Spleen (tissue), 7 donors: ENCODE measurements around the gene IL15.

Experiments
- POLR2A ChIP-seq, 3 donors: fragments of 450-650 bp; IDR thresholded peaks; one replicate each; pipeline ENCODE4 v1.5.1; 2017; ENCODE audit warnings: antibody characterized with exemption in 3 of 3, mild to moderate bottlenecking in 1 of 3
- TF ChIP-seq, protein P1 (sequence below), 11 experiments: fragments of 200-600 bp in 7 of 11; fragments of 450-650 bp in 4 of 11; sonication (generic) in 4 of 11; IDR thresholded peaks in 8 of 11; conservative IDR thresholded peaks in 3 of 11; 1 replicate in 7 of 11; 2 replicates in 4 of 11; pipeline versions ENCODE4 v1.4.0 to v1.8.0; 2016 to 2021; ENCODE audit warnings: antibody characterized with exemption in 11 of 11, inconsistent platforms in 4 of 11, mild to moderate bottlenecking in 1 of 11
- donor health status: DM: no; HTN: no; CAD: no; lungs with moderate emphysema.
- donor health status: DM: no; HTN: no; CAD: no.
- donor health status: DM: no; HTN: no; CAD: no.

DNA sequence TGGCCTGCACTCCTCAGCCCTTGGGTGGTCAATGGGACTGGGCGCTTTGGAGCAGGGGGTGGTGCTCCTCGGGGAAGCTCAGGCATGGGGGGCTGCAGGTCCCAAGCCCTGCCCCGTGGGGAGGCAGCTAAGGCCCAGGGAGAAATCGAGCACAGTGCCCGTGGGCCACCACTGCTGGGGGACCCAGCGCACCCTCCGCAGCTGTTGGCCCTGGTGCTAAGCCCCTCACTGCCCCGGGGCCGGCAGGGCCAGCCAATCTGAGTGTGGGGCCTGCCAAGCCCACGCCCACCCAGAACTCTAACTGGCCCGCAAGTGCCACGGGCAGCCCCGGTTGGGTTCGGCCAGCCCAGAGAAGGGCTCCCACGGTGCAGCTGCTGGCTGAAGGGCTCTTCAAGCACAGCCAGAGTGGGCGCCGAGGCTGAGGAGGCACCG lies 30.9 kb upstream of the IL15 start:
- TF ChIP-seq, protein P1, sequence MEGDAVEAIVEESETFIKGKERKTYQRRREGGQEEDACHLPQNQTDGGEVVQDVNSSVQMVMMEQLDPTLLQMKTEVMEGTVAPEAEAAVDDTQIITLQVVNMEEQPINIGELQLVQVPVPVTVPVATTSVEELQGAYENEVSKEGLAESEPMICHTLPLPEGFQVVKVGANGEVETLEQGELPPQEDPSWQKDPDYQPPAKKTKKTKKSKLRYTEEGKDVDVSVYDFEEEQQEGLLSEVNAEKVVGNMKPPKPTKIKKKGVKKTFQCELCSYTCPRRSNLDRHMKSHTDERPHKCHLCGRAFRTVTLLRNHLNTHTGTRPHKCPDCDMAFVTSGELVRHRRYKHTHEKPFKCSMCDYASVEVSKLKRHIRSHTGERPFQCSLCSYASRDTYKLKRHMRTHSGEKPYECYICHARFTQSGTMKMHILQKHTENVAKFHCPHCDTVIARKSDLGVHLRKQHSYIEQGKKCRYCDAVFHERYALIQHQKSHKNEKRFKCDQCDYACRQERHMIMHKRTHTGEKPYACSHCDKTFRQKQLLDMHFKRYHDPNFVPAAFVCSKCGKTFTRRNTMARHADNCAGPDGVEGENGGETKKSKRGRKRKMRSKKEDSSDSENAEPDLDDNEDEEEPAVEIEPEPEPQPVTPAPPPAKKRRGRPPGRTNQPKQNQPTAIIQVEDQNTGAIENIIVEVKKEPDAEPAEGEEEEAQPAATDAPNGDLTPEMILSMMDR (IDR thresholded peaks at IDR 0.05 in 8 of 11, conservative IDR thresholded peaks at IDR 0.05 in 3 of 11) = no peak
- no peak for TF ChIP-seq POLR2A (IDR thresholded peaks at IDR 0.05)
